EL (cell line): ENCODE data around the gene ANXA10.

ENCODE experiments used
- DNase-seq: peaks from one replicate; pipeline ENCODE4 v3.0.0-alpha.2; 2016

ANXA10 gene

GRCh38 chr4:168163106-168163505 is 70.8 kb downstream of the ANXA10 start:
- DNase-seq: no peak

- DNase-seq: no peak
Observed at GRCh38 chr4:168164045-168164444, 71.7 kb downstream of the ANXA10 start.

GRCh38 chr4:168164915-168165548 is 72.7 kb downstream of the ANXA10 start:
- DNase-seq: no peak

- DNase-seq: no peak
Observed at GRCh38 chr4:168167714-168168284, 75.5 kb downstream of the ANXA10 start.

DNA sequence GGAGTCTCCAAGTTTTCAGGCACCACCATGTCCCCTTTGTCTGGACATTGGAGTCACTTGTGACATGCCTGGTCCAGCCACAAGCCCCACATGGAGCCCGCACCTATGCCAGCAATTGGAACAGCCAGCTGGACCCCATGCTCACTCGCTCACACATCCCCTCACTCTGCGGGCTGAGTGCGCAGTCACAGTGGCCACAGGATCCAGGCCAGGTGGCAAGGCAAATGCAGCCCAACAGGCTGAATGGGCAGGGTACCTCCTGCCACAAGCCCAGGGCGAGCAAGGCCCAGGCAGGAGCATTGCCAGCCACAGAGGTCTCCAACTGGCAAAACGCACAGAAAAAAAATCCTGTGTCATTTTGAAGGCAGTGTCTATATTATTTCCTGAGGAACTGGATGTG is 82.0 kb downstream of the ANXA10 start:
- no peak for DNase-seq

DNA sequence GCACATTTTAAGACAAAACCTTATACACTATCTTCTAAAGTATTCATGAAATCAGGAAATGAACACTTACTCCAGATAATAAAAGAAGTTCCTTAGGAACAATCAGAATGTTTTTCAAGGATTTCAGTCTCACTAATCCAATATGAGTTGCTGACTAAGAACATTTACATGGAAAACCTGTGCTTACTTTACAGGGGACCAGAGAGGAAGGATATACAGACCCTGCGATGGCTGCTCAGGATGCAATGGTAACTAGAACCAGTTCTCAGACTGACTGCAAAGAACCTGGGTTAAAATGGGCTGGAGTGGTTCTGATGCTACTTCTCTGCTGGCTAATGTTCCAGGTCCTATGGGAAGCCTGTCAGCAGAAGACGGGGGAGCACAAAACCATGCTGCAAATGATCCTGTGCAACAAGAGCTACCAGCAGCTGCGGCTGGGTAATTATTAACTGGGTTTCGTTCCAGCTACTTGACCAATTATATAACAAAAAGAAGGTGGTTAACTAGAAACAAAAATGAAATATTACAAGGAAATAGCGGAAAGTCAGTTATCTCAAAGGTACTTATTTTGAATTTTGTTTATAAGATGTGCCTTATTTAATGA is 85.3 kb downstream of the ANXA10 start:
- DNase-seq: no peak

GRCh38 chr4:168183717-168184571 is 91.6 kb downstream of the ANXA10 start:
- DNase-seq: peak; percentile 51

DNA sequence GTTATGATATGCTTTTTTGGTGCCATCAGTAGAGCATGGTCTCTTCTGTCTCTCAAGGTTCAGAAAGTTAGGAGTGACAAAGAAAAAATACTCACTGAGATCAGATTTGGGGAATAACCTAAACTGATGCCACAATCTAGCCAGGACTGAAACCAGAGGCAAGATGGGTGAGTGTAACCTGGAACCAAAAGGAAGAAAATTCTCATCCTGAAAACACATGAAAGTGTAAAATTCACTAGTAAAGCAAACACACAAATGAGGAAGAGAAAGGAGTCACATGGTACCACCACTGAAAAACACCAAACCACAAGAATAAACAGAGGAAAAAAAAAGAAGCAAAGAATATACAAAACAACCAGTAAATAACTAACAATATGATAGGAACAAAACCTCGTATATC is 96.4 kb downstream of the ANXA10 start:
- no peak for DNase-seq

GRCh38 chr4:168197926-168198325 is 105.6 kb downstream of the ANXA10 start:
- peak; percentile 3 for DNase-seq

DNA sequence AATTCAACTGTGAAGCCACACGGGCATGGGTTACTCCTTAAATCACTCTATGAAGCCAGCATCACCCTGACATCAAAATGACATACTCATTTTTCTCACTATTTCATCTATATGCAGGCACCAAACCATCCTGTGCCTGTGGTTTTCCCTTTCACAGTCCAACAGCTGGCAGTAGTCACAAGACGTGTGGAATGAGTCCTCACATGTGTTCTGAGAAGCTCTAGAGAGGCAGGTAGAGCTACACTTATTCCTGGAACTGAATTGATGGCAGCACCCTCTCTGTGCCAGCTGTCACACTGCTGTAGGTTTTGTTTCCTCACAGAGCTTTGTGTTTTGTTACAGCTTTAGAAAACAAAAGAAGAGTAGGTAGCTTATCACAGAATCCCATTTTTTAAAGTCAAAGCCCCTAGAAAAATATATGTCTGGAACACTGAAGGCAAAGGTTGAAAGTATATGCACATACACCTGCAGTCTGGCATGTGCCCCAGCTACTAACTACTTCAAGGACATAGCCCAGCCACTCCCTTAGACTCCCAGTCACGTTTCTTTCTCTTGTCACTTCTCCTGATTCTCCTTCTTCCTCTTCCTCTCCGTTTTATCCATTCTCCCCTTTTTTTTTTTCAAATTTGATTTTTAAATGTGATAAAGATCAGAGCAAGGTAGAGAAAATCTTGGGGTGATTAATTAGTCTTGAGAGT is 107.1 kb downstream of the ANXA10 start:
- no peak for DNase-seq

- no peak for DNase-seq
Observed at GRCh38 chr4:168200685-168201084, 108.3 kb downstream of the ANXA10 start.

GRCh38 chr4:168203233-168203911 is 111.0 kb downstream of the ANXA10 start:
- no peak for DNase-seq

DNA sequence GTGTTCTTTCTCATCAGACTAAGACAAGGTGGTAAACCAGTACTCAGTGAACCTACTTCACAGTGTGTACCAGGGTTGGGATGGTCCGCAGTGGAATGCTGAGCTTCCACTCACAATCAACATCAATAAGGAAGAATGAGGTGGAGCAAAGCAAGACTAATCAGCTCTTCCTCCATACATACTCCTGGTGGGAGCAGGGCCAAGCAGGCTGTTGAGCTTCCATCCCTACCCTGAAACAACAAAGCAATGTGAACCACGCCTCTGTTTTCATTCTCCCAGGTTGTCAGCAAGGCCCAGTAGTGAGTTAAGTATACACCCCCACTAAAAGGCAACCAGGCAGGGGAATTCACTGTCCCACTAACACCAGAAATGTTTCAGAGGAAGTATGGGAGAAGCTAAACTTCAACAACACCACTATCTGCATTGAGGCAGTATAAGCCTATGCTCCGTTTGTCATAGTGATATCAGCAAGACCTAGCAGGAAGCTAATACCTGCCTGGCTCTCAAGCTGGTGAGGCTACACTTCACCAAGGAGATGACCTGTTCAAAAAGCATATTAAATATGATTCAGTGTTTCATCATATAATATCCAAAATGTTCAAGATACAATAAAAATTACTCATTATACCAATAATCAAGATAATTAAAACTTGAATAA is 116.7 kb downstream of the ANXA10 start:
- no peak for DNase-seq

DNA sequence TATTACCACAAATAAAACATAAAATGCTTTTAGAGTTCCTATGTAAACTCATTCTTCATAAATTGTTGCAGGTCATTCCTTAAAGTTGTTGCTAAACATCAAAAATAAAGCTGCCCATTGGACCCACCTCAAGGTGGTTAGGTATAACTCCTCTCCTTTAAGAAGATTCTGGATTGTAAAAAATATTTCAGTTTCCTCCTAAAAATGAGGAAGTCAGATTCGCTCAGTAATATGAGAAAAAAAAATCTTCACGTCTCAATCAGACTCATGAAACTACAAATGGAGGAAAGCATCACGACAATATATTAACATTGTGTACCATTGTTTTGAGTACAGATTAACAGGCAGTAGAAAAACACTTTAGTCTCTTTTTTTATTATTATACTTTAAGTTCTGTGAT is 120.3 kb downstream of the ANXA10 start:
- no peak for DNase-seq

GRCh38 chr4:168213511-168213910 is 121.2 kb downstream of the ANXA10 start:
- DNase-seq: peak; percentile 47

DNA sequence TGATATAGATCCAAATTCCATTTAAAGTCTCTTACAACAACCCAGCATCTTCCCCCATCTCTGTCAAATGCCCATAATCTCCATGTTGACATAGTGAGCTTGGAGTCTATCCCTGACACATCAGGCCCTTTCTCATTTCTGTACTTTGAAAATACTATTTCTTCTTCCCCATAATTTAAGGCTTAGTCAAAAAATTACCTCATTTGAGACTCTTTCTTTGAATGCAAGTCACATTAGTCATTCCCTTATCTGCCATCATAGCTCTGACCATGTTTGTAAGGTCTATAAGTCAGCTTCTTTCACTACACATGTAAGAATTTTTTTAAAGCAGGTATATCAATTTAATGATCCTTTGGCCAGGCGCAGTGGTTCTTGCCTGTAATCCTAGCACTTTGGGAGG is 126.3 kb downstream of the ANXA10 start:
- DNase-seq: peak; percentile 86

- DNase-seq: peak; percentile 29
Observed at GRCh38 chr4:168220893-168221292, 128.6 kb downstream of the ANXA10 start.

- peak; percentile 83 for DNase-seq
Observed at GRCh38 chr4:168221301-168221700, 129.0 kb downstream of the ANXA10 start.
